WTC11 (cell line): ENCODE measurements around the gene GAL3ST3. TPM values are rescaled to one million over a fixed set of nuclear protein-coding genes. Genes with fewer than 3 reads are reported as not detected.

Experiments used
- ATAC-seq: fragments of 200-7000 bp; cut with Tn5 transposase; 2 replicates; pipeline ENCODE4 v1.10.0; 2021; ENCODE audit warnings: mild to moderate bottlenecking, moderate library complexity
- CTCF ChIA-PET: fragments of 300-600 bp; sonication (Branson Sonifier 250); formaldehyde crosslinking; loops from one replicate; lab custom pipeline; 2021; ENCODE audit warnings: antibody characterized with exemption; lab: Charles Lee
- POLR2A ChIA-PET: fragments of 350-600 bp; sonication (Branson Sonifier 250); formaldehyde crosslinking; loops from one replicate; lab custom pipeline; 2021; ENCODE audit warnings: antibody characterized with exemption; lab: Charles Lee
- DNase-seq: peaks from one replicate; pipeline ENCODE4 v3.0.0; 2021; ENCODE audit warnings: low spot score
- H3K27ac Mint-ChIP-seq: 2 replicates; pipeline ENCODE4 v1.8.0; 2021; ENCODE audit warnings: mixed read lengths
- H3K27me3 Mint-ChIP-seq: 2 replicates; pipeline ENCODE4 v1.8.0; 2021; ENCODE audit warnings: low read depth, mild to moderate bottlenecking, moderate library complexity, mixed read lengths
- H3K36me3 Mint-ChIP-seq: 2 replicates; pipeline ENCODE4 v1.8.0; 2021; ENCODE audit warnings: mixed read lengths
- H3K4me1 Mint-ChIP-seq: 2 replicates; pipeline ENCODE4 v1.8.0; 2022; ENCODE audit warnings: mixed read lengths
- H3K4me3 Mint-ChIP-seq: 2 replicates; pipeline ENCODE4 v1.8.0; 2021; ENCODE audit warnings: mild to moderate bottlenecking, moderate library complexity, mixed read lengths
- H3K9me3 Mint-ChIP-seq: 2 replicates; pipeline ENCODE4 v1.8.0; 2021; ENCODE audit warnings: mixed read lengths
- ARID4B ChIP-seq: sonication (generic); formaldehyde crosslinking; IDR thresholded peaks from 2 replicates; pipeline ENCODE4 v1.8.0; 2023; ENCODE audit warnings: missing genetic modification reagents, mild to moderate bottlenecking, borderline replicate concordance
- CREB1 ChIP-seq: sonication (generic); formaldehyde crosslinking; IDR thresholded peaks from 2 replicates; pipeline ENCODE4 v1.8.0; 2023; ENCODE audit warnings: mild to moderate bottlenecking, missing genetic modification reagents
- FOXJ3 ChIP-seq: sonication (generic); formaldehyde crosslinking; IDR thresholded peaks from 2 replicates; pipeline ENCODE4 v1.9.0; 2021; ENCODE audit warnings: missing genetic modification reagents, mild to moderate bottlenecking, borderline replicate concordance
- FOXK1 ChIP-seq: sonication (generic); formaldehyde crosslinking; IDR thresholded peaks from 2 replicates; pipeline ENCODE4 v1.8.0; 2022; ENCODE audit warnings: mild to moderate bottlenecking, moderate library complexity, missing genetic modification reagents
- FOXP4 ChIP-seq: sonication (generic); formaldehyde crosslinking; IDR thresholded peaks from 2 replicates; pipeline ENCODE4 v1.8.0; 2022; ENCODE audit warnings: mild to moderate bottlenecking, missing genetic modification reagents
- GABPB1 ChIP-seq: sonication (generic); formaldehyde crosslinking; IDR thresholded peaks from 2 replicates; pipeline ENCODE4 v1.8.1; 2023; ENCODE audit warnings: mild to moderate bottlenecking, missing genetic modification reagents
- KAT7 ChIP-seq: sonication (generic); formaldehyde crosslinking; IDR thresholded peaks from 2 replicates; pipeline ENCODE4 v1.8.1; 2023; ENCODE audit warnings: missing genetic modification reagents, mild to moderate bottlenecking, borderline replicate concordance
- MYBL2 ChIP-seq: sonication (generic); formaldehyde crosslinking; IDR thresholded peaks from 2 replicates; pipeline ENCODE4 v1.8.1; 2023; ENCODE audit warnings: mild to moderate bottlenecking, moderate library complexity, missing genetic modification reagents
- NFE2L1 ChIP-seq: sonication (generic); formaldehyde crosslinking; IDR thresholded peaks from 2 replicates; pipeline ENCODE4 v1.8.1; 2023; ENCODE audit warnings: missing genetic modification reagents
- NR3C1 ChIP-seq: sonication (generic); formaldehyde crosslinking; conservative IDR thresholded peaks from 2 replicates; pipeline ENCODE4 v1.8.1; 2023; ENCODE audit warnings: low read depth, mild to moderate bottlenecking, missing genetic modification reagents
- USF2 ChIP-seq: sonication (generic); formaldehyde crosslinking; IDR thresholded peaks from 2 replicates; pipeline ENCODE4 v1.8.1; 2023; ENCODE audit warnings: mild to moderate bottlenecking, missing genetic modification reagents, moderate library complexity
- ZBTB43 ChIP-seq: sonication (generic); formaldehyde crosslinking; IDR thresholded peaks from 2 replicates; pipeline ENCODE4 v1.8.1; 2023; ENCODE audit warnings: mild to moderate bottlenecking, missing genetic modification reagents
- ZNF121 ChIP-seq: sonication (generic); formaldehyde crosslinking; IDR thresholded peaks from 2 replicates; pipeline ENCODE4 v1.8.0; 2023; ENCODE audit warnings: missing genetic modification reagents
- ZNF512 ChIP-seq: sonication (generic); formaldehyde crosslinking; IDR thresholded peaks from 2 replicates; pipeline ENCODE4 v1.8.1; 2022; ENCODE audit warnings: missing genetic modification reagents, borderline replicate concordance
- total RNA-seq: library from RNA; stranded (reverse); gene quantifications from 3 replicates; pipeline ENCODE4 v1.2.3, GENCODE V29; 2021

The GAL3ST3 gene
- total RNA-seq, 1 experiment from 2014 or later: 21.3 TPM

GRCh38 chr11:66084821-66085475 lies 36.0 kb upstream of the GAL3ST3 start:
- H3K27ac Mint-ChIP-seq: no peak overlapping the region
- TF ChIP-seq FOXJ3 (CRISPR knock-in tag) (no peak), NFE2L1 (CRISPR knock-in tag) (no peak), FOXK1 (CRISPR knock-in tag) (no peak), ARID4B (CRISPR knock-in tag) (no peak)
- H3K4me1 Mint-ChIP-seq: no peaks in the 10 kb centered on the region
- CTCF ChIA-PET: interaction anchor here (1.0 kb wide), 1 partner anchor 40 kb away, joined by 4 read pairs; no protein-coding TSS in a partner anchor
- POLR2A ChIA-PET: no interaction called here
- no peaks in the 10 kb centered on the region for H3K36me3 Mint-ChIP-seq
- no peak overlapping the region for H3K4me3 Mint-ChIP-seq
- ATAC-seq: no peak
- no peaks in the 10 kb centered on the region for H3K9me3 Mint-ChIP-seq
- DNase-seq: no peak
- no peaks in the 10 kb centered on the region for H3K27me3 Mint-ChIP-seq

- H3K27me3 Mint-ChIP-seq: no peaks in the 10 kb centered on the region
- no peak overlapping the region for H3K4me3 Mint-ChIP-seq
- POLR2A ChIA-PET: interaction anchor here (0.6 kb wide), 1 partner anchor 551 kb away, joined by 5 read pairs; no protein-coding TSS in a partner anchor
- TF ChIP-seq FOXP4 (CRISPR knock-in tag) (no peak), KAT7 (no peak), NR3C1 (no peak), MYBL2 (no peak)
- CTCF ChIA-PET: interaction anchor here (1.0 to 1.1 kb wide), 2 partner anchors 139 to 175 kb away, joined by 3 to 4 read pairs; no protein-coding TSS in a partner anchor
- no peaks in the 10 kb centered on the region for H3K36me3 Mint-ChIP-seq
- no peaks in the 10 kb centered on the region for H3K4me1 Mint-ChIP-seq
- no peak for ATAC-seq
- no peaks in the 10 kb centered on the region for H3K9me3 Mint-ChIP-seq
- H3K27ac Mint-ChIP-seq: peak overlapping the region; percentile 14; the same call in 1 of the 2 replicates
- no peak for DNase-seq
These were observed 34.8 kb upstream of the GAL3ST3 start for GRCh38 chr11:66083767-66084166.

- ATAC-seq (no peak), DNase-seq (no peak)
- H3K27me3 Mint-ChIP-seq: no peaks in the 10 kb centered on the region
- POLR2A ChIA-PET: no interaction called here
- no peak overlapping the region for H3K27ac Mint-ChIP-seq
- no peaks in the 10 kb centered on the region for H3K4me1 Mint-ChIP-seq
- no peaks in the 10 kb centered on the region for H3K9me3 Mint-ChIP-seq
- TF ChIP-seq ZNF512 (CRISPR knock-in tag): no peak
- TF ChIP-seq CREB1: no peak
- TF ChIP-seq USF2 (CRISPR knock-in tag): no peak
- no peak for TF ChIP-seq GABPB1 (CRISPR knock-in tag)
- no peak for TF ChIP-seq MYBL2
- no peak for TF ChIP-seq ZNF121
- TF ChIP-seq ZBTB43 (CRISPR knock-in tag): no peak
- TF ChIP-seq FOXK1 (CRISPR knock-in tag): no peak
- H3K4me3 Mint-ChIP-seq: no peak overlapping the region
- CTCF ChIA-PET: interaction anchor here (1.1 kb wide), 1 partner anchor 139 kb away, joined by 4 read pairs; no protein-coding TSS in a partner anchor
- H3K36me3 Mint-ChIP-seq: no peaks in the 10 kb centered on the region
These were observed 34.2 kb upstream of the GAL3ST3 start for GRCh38 chr11:66082946-66083698.
